Activated CD4-positive, alpha-beta T cell treated with anti-CD3 and anti-CD28 coated beads, Interleukin-10, Interleukin-2, amounts not matched to agents 100 ng/mL and 50 ng/mL, durations not matched to agents 16 hours and 8 hours (primary cell): ENCODE data around the gene ARRB1.

Experiments
- DNase-seq: peaks from one replicate; pipeline ENCODE4 v3.0.0-alpha.2; 2020

The ARRB1 gene

GRCh38 chr11:75271730-75272129 lies 79.7 kb downstream of the ARRB1 start:
- no peak for DNase-seq

- peak; percentile 20 for DNase-seq
Measured at GRCh38 chr11:75270896-75271418, 80.5 kb downstream of the ARRB1 start.

- no peak for DNase-seq
Measured at GRCh38 chr11:75269896-75270295, 81.6 kb downstream of the ARRB1 start.

GRCh38 chr11:75269367-75269660 lies 82.1 kb downstream of the ARRB1 start:
- DNase-seq, result no peak

- no peak for DNase-seq
Measured at GRCh38 chr11:75268626-75269366, 82.7 kb downstream of the ARRB1 start.

GRCh38 chr11:75267171-75267970 lies 84.1 kb downstream of the ARRB1 start:
- DNase-seq, result no peak

GRCh38 chr11:75265851-75266531 lies 85.5 kb downstream of the ARRB1 start:
- DNase-seq, result no peak

- DNase-seq, result no peak
Measured at GRCh38 chr11:75264971-75265370, 86.5 kb downstream of the ARRB1 start.

GRCh38 chr11:75264356-75264755 lies 87.1 kb downstream of the ARRB1 start:
- DNase-seq, result no peak

- DNase-seq, result peak; percentile 22
Measured at GRCh38 chr11:75263944-75264349, 87.5 kb downstream of the ARRB1 start.

- DNase-seq, result no peak
Measured at GRCh38 chr11:75262961-75263852, 88.3 kb downstream of the ARRB1 start.

- no peak for DNase-seq
Measured at GRCh38 chr11:75262436-75262835, 89.0 kb downstream of the ARRB1 start.

- no peak for DNase-seq
Measured at GRCh38 chr11:75261902-75262361, 89.5 kb downstream of the ARRB1 start.

GRCh38 chr11:75260396-75261170 lies 90.9 kb downstream of the ARRB1 start:
- no peak for DNase-seq

GRCh38 chr11:75254326-75254725 lies 97.1 kb downstream of the ARRB1 start:
- no peak for DNase-seq

- DNase-seq, result no peak
Measured at GRCh38 chr11:75249704-75250103, 101.8 kb downstream of the ARRB1 start.

- no peak for DNase-seq
Measured at GRCh38 chr11:75248924-75249256, 102.6 kb downstream of the ARRB1 start.

GRCh38 chr11:75246671-75247350 lies 104.7 kb downstream of the ARRB1 start:
- DNase-seq, result no peak

- no peak for DNase-seq
Measured at GRCh38 chr11:75246006-75246670, 105.3 kb downstream of the ARRB1 start.

GRCh38 chr11:75245356-75246005 lies 106.0 kb downstream of the ARRB1 start:
- no peak for DNase-seq
